HEK293 (cell line): ENCODE measurements around the gene COMP.

Experiments used
- CTCF ChIA-PET: fragments of 350-600 bp; formaldehyde crosslinking; extraction: SDS; loops from one replicate; lab custom pipeline; 2021; ENCODE audit warnings: antibody characterized with exemption; lab: Yijun Ruan, JAX
- POLR2A ChIA-PET: fragments of 300-600 bp; formaldehyde crosslinking; extraction: SDS; loops from one replicate; lab custom pipeline; 2020; ENCODE audit warnings: antibody characterized with exemption, inconsistent platforms; lab: Yijun Ruan, JAX
- H3K27ac ChIP-seq: fragments of 200-500 bp; sonication (Bioruptor generic); 2 replicates; pipeline ENCODE4 v1.5.1; 2014; ENCODE audit warnings: low read depth, low read length, control low read depth, inconsistent platforms; ENCODE audit errors: extremely low read depth
- H3K36me3 ChIP-seq, 2 experiments: fragments of 200-500 bp in 1 of 2; sonication (Bioruptor generic) in 1 of 2; 1 replicate in 1 of 2; 2 replicates in 1 of 2; pipeline ENCODE4 v1.5.1; 2014 to 2017; ENCODE audit warnings: inconsistent platforms in 2 of 2, low read length in 2 of 2; ENCODE audit not compliant: control insufficient read depth in 2 of 2, insufficient read depth in 1 of 2
- H3K4me1 ChIP-seq: fragments of 200-500 bp; sonication (Bioruptor generic); 2 replicates; pipeline ENCODE4 v1.5.1; 2014; ENCODE audit warnings: mild to moderate bottlenecking, low read length, inconsistent platforms; ENCODE audit not compliant: control insufficient read depth, insufficient read depth
- H3K4me3 ChIP-seq: 2 replicates; pipeline ENCODE4 v1.5.1; 2011; ENCODE audit warnings: low read depth, mild to moderate bottlenecking, control low read depth, low read length, moderate library complexity
- H3K9me3 ChIP-seq: fragments of 200-500 bp; sonication (Bioruptor generic); 2 replicates; pipeline ENCODE4 v1.5.1; 2014; ENCODE audit warnings: low read depth, low read length, inconsistent platforms; ENCODE audit not compliant: control insufficient read depth, insufficient read depth
- GLIS1 ChIP-seq: fragments of 450-650 bp; formaldehyde crosslinking; IDR thresholded peaks from 2 replicates; pipeline ENCODE4 v1.5.1; 2016; ENCODE audit warnings: missing biosample characterization, missing genetic modification characterization
- GLIS2 ChIP-seq: fragments of 450-650 bp; formaldehyde crosslinking; IDR thresholded peaks from 2 replicates; pipeline ENCODE4 v1.5.1; 2016; ENCODE audit warnings: missing biosample characterization, missing genetic modification characterization
- IKZF3 ChIP-seq: fragments of 450-650 bp; IDR thresholded peaks from 2 replicates; pipeline ENCODE4 v1.5.0; 2018; ENCODE audit warnings: missing biosample characterization, mild to moderate bottlenecking, missing genetic modification characterization, moderate library complexity
- WT1 ChIP-seq: fragments of 450-650 bp; formaldehyde crosslinking; IDR thresholded peaks from 2 replicates; pipeline ENCODE4 v1.5.1; 2016; ENCODE audit warnings: missing biosample characterization, missing genetic modification characterization
- ZBTB7A ChIP-seq: fragments of 450-650 bp; formaldehyde crosslinking; IDR thresholded peaks from 2 replicates; pipeline ENCODE4 v1.5.1; 2016; ENCODE audit warnings: low read depth, missing biosample characterization, missing genetic modification characterization
- ZFP37 ChIP-seq: fragments of 450-650 bp; formaldehyde crosslinking; IDR thresholded peaks from 2 replicates; pipeline ENCODE4 v1.5.1; 2016; ENCODE audit warnings: missing biosample characterization, missing genetic modification characterization
- ZNF114 ChIP-seq: fragments of 450-650 bp; formaldehyde crosslinking; IDR thresholded peaks from 2 replicates; pipeline ENCODE4 v1.5.0; 2017; ENCODE audit warnings: missing biosample characterization, missing genetic modification characterization
- ZNF155 ChIP-seq: fragments of 450-650 bp; formaldehyde crosslinking; IDR thresholded peaks from 2 replicates; pipeline ENCODE4 v1.5.1; 2016; ENCODE audit warnings: missing biosample characterization, missing genetic modification characterization
- ZNF157 ChIP-seq: fragments of 450-650 bp; formaldehyde crosslinking; IDR thresholded peaks from 2 replicates; pipeline ENCODE4 v1.5.1; 2016; ENCODE audit warnings: missing biosample characterization, missing genetic modification characterization
- ZNF174 ChIP-seq: fragments of 450-650 bp; formaldehyde crosslinking; IDR thresholded peaks from 2 replicates; pipeline ENCODE4 v1.5.0; 2017; ENCODE audit warnings: missing biosample characterization, mild to moderate bottlenecking, missing genetic modification characterization
- ZNF324 ChIP-seq: fragments of 450-650 bp; formaldehyde crosslinking; IDR thresholded peaks from 2 replicates; pipeline ENCODE4 v1.5.1; 2016; ENCODE audit warnings: missing biosample characterization, missing genetic modification characterization
- ZNF341 ChIP-seq: fragments of 450-650 bp; formaldehyde crosslinking; IDR thresholded peaks from 2 replicates; pipeline ENCODE4; 2016; ENCODE audit warnings: low read depth, missing biosample characterization, missing genetic modification characterization
- ZNF354C ChIP-seq: fragments of 450-650 bp; formaldehyde crosslinking; IDR thresholded peaks from 2 replicates; pipeline ENCODE4 v1.5.1; 2016; ENCODE audit warnings: missing biosample characterization, missing genetic modification characterization, low read depth, borderline replicate concordance
- ZNF530 ChIP-seq: fragments of 450-650 bp; formaldehyde crosslinking; IDR thresholded peaks from 2 replicates; pipeline ENCODE4 v1.5.1; 2016; ENCODE audit warnings: low read depth, missing biosample characterization, missing genetic modification characterization
- ZNF544 ChIP-seq: fragments of 450-650 bp; formaldehyde crosslinking; IDR thresholded peaks from 2 replicates; pipeline ENCODE4 v1.5.0; 2017; ENCODE audit warnings: missing biosample characterization, missing genetic modification characterization
- ZNF600 ChIP-seq: fragments of 450-650 bp; formaldehyde crosslinking; IDR thresholded peaks from 2 replicates; pipeline ENCODE4 v1.5.1; 2016; ENCODE audit warnings: missing biosample characterization, missing genetic modification characterization
- ZNF621 ChIP-seq: fragments of 450-650 bp; formaldehyde crosslinking; IDR thresholded peaks from 2 replicates; pipeline ENCODE4 v1.5.1; 2017; ENCODE audit warnings: missing biosample characterization, missing genetic modification characterization
- ZNF76 ChIP-seq: fragments of 450-650 bp; formaldehyde crosslinking; IDR thresholded peaks from 2 replicates; pipeline ENCODE4; 2016; ENCODE audit warnings: low read depth, missing biosample characterization, missing genetic modification characterization, borderline replicate concordance
- ZNF785 ChIP-seq: fragments of 450-650 bp; formaldehyde crosslinking; IDR thresholded peaks from 2 replicates; pipeline ENCODE4 v1.5.1; 2016; ENCODE audit warnings: missing biosample characterization, missing genetic modification characterization
- ZNF792 ChIP-seq: fragments of 450-650 bp; formaldehyde crosslinking; IDR thresholded peaks from 2 replicates; pipeline ENCODE4 v1.5.1; 2016; ENCODE audit warnings: missing biosample characterization, missing genetic modification characterization
- TF ChIP-seq, protein P1 (sequence below): fragments of 450-650 bp; formaldehyde crosslinking; IDR thresholded peaks from 2 replicates; pipeline ENCODE4 v1.5.1; 2016; ENCODE audit warnings: missing biosample characterization, missing genetic modification characterization
- TF ChIP-seq, protein P2 (sequence below): fragments of 450-650 bp; formaldehyde crosslinking; IDR thresholded peaks from 2 replicates; pipeline ENCODE4 v1.5.1; 2016; ENCODE audit warnings: missing biosample characterization, missing genetic modification characterization

COMP gene

DNA sequence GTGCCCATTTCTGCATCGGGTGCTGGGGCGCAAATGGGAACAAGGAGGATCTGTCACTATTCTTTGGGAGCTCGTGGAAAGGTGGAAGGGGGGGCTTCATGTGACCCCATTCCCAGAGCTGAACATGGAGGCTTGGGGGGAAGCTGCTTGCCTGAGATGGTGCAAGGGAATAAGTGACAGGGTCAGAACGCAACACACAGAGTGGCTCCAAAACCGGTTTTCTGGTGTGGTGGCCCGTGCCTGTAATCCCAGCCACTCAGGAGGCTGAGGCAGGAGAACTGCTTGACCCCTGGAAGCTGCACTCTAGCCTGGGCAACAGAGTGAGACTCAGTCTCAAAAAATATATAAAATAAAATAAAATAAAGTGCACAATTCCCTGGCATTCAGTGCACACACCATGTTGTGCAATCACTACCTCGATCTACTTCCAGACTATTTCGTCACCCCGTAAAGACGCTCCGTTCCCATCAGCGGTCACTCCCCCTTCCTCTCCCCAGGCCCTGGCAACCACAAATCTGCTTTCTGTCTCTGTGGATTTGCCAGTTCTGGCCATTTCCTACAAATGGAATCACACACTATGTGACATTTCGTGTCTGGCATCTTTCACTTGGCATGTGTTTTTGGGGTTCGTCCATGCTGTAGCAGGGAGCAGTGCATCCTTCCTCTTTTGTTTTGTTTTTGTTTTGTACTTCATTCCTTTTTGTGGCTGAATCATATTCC is 18.2 kb upstream of the COMP start:
- Histone ChIP-seq H3K36me3 (no peaks in the 10 kb centered on the region), H3K9me3 (no peaks in the 10 kb centered on the region), H3K4me3 (no peak overlapping the region), H3K4me1 (no peaks in the 10 kb centered on the region), H3K27ac (no peak overlapping the region)
- peak; percentile 66 for TF ChIP-seq ZNF341 (tag by site-specific recombination)
- TF ChIP-seq, protein P1, sequence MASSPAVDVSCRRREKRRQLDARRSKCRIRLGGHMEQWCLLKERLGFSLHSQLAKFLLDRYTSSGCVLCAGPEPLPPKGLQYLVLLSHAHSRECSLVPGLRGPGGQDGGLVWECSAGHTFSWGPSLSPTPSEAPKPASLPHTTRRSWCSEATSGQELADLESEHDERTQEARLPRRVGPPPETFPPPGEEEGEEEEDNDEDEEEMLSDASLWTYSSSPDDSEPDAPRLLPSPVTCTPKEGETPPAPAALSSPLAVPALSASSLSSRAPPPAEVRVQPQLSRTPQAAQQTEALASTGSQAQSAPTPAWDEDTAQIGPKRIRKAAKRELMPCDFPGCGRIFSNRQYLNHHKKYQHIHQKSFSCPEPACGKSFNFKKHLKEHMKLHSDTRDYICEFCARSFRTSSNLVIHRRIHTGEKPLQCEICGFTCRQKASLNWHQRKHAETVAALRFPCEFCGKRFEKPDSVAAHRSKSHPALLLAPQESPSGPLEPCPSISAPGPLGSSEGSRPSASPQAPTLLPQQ (tag by site-specific recombination) = no peak
- ChIA-PET CTCF (no interaction called here), POLR2A (no interaction called here)

DNA sequence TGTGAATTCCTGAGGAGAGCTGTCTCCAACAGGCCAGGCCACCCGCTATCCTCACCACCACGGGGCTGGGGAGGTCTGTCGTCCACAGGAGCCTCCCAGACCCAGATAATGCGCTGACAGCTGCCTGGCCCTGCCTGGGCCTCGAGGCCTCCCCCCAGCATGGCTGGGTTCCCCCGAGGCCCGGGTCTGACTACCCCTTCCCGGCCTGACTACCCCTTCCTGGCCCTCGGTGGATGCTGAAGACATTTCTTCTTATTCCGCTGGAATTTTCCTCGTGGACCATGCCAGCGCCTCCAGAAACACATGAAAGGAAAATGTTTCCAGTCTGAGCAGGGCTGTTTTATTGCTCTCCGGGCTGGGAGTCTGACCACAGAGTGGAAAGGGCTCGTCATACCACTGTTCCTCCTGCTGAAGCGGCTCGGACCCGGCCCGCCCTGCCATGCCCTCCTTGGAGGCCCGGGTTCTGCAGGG is 16.8 kb upstream of the COMP start:
- ChIA-PET CTCF (interaction anchor here (0.6 kb wide), 1 partner anchor 367 kb away, joined by 6 read pairs; no protein-coding TSS in a partner anchor), POLR2A (no interaction called here)
- TF ChIP-seq, protein P2, sequence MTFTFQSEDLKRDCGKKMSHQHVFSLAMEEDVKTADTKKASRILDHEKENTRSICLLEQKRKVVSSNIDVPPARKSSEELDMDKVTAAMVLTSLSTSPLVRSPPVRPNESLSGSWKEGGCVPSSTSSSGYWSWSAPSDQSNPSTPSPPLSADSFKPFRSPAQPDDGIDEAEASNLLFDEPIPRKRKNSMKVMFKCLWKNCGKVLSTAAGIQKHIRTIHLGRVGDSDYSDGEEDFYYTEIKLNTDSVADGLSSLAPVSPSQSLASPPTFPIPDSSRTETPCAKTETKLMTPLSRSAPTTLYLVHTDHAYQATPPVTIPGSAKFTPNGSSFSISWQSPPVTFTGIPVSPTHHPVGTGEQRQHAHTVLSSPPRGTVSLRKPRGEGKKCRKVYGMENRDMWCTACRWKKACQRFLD (tag by site-specific recombination) = no peak
- TF ChIP-seq GLIS1 = 0 out of 2 replicates have a peak, but pooled peaks have one; percentile 11
- TF ChIP-seq ZNF174 (tag by site-specific recombination) = no peak
- TF ChIP-seq ZNF354C (tag by site-specific recombination) = no peak
- Histone ChIP-seq H3K4me1 (no peaks in the 10 kb centered on the region), H3K36me3 (no peaks in the 10 kb centered on the region), H3K9me3 (no peaks in the 10 kb centered on the region), H3K27ac (no peak overlapping the region), H3K4me3 (no peak overlapping the region)

DNA sequence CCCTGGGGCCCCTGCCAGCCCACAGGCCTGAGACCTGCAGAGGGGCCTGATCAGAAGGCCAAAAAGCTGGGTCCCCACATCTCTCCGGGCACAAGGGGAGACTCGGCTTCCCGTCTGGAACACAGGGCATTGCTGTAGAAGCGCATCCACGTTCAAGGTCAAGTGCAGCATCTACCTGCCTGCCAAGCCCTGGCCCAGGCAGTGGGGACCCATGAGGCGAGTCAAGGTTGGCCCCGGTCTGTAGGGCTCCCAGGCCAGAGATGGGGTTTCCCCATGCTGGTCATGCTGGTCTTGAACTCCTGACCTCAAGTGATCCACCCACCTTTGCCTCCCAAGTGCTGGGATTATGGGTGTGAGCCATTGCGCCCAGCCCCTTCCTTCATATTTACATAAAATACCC is 13.5 kb upstream of the COMP start:
- Histone ChIP-seq H3K4me1 (no peaks in the 10 kb centered on the region), H3K27ac (no peak overlapping the region), H3K9me3 (no peaks in the 10 kb centered on the region), H3K4me3 (no peak overlapping the region), H3K36me3 (no peaks in the 10 kb centered on the region)
- POLR2A ChIA-PET = no interaction called here
- CTCF ChIA-PET = no interaction called here
- TF ChIP-seq ZNF792 (tag by site-specific recombination) (no peak), ZNF324 (no peak), ZNF621 (tag by site-specific recombination) (no peak), ZNF157 (tag by site-specific recombination) (no peak), ZNF76 (no peak), ZBTB7A (no peak), ZNF600 (tag by site-specific recombination) (no peak), WT1 (tag by site-specific recombination) (no peak), ZNF785 (tag by site-specific recombination) (no peak), ZNF530 (no peak), ZNF354C (tag by site-specific recombination) (no peak), ZNF114 (tag by site-specific recombination) (no peak), IKZF3 (tag by site-specific recombination) (no peak), ZNF544 (no peak), ZFP37 (no peak), GLIS2 (no peak), ZNF155 (no peak)
- TF ChIP-seq, protein P1 (tag by site-specific recombination) = no peak
